GM19438 (cell line): ENCODE data around the gene CEMIP.

Experiments
- ATAC-seq: cut with Tn5 transposase; IDR thresholded peaks from one replicate; pipeline ENCODE4 v1.9.1; 2021; ENCODE audit warnings: low read depth; ENCODE audit not compliant: unreplicated experiment

Gene CEMIP

GRCh38 chr15:80778964-80779657 is at the start of gene CEMIP:
CEMIP (plus strand) TSS chr15:80779370; CDS start chr15:80873880, 94,510 bp downstream.
- ATAC-seq = no peak

DNA sequence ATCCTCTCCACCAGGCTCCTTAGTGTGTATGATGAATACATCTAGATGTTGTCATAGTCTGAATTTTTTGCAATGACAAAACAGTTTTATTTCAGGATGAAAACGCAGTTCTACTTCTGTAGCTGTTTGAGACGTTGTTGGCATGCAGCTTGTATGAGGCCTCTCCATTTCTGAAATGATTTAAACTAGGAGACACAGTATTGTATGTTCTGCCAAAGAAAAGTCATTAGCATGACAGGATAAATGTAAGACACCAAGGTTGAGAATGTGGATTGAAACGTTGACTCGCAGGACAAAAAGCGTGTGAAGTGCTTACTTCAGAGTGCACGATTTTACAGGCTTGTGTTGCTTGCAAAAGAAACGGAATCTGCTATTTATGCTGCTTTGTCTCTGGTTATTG is 48.8 kb upstream of the CEMIP start:
- no peak for ATAC-seq

- no peak for ATAC-seq
Measured at GRCh38 chr15:80730926-80731325, 48.2 kb upstream of the CEMIP start.

DNA sequence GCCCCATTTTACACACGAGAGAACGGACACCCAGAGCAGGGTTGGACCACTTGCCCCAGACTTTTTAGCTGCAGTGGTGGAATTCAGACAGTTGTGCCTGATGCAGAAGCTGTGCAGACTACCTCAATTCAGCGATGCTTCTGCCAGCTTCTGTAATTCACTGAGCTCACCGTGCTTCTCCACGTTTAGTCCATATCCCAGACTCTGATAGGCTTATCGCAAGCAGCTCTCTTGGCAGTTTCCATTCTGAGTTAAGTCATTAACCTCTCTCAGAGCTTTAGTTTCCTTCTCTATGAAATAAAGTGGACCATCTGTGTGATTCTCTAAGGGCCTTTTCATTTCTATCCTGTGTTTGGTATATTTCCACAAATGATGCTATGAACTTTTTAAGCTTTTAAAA is 47.0 kb upstream of the CEMIP start:
- ATAC-seq = no peak

DNA sequence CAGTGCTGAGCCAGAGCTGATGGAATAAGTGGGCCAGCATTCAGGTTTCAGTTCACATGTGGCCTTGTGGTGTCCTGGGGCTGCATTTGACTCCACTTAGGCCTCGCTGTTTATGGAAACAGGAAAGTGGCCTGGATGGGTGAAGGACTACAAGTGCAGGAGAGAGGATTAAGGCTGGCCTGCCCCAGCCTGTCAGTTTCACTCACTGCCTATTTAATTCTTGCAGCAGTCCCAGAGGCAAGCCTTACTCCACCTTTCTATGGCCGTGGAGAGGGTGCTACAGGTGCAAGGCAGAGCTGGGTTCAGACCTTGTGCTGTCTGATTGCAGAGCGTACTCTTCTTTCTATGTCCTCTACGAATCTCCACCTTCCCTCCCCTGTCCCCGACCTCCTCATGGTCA is 46.4 kb upstream of the CEMIP start:
- ATAC-seq = no peak

GRCh38 chr15:80733460-80733859 is 45.7 kb upstream of the CEMIP start:
- no peak for ATAC-seq

GRCh38 chr15:80735344-80735743 is 43.8 kb upstream of the CEMIP start:
- ATAC-seq = no peak

- no peak for ATAC-seq
Measured at GRCh38 chr15:80736560-80736959, 42.6 kb upstream of the CEMIP start.

DNA sequence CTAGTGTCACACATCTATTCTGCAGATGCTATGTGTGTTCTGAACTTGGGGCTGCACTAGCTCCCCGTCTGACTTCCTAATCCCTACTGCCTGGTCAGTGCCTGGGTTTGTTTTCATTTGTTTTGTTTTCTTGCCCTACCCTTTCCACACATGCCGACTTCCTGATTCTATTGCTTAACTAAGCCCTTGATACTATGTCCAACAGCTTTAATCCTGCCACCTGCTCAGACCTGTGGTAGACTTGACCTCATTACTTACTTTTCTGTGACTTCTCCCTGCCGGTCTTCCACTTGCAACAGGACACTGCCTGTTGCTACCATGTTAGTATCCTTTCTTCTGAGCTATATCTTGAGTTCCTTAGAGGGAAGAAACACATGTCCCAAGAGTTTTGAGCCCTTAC is 39.3 kb upstream of the CEMIP start:
- ATAC-seq = no peak

DNA sequence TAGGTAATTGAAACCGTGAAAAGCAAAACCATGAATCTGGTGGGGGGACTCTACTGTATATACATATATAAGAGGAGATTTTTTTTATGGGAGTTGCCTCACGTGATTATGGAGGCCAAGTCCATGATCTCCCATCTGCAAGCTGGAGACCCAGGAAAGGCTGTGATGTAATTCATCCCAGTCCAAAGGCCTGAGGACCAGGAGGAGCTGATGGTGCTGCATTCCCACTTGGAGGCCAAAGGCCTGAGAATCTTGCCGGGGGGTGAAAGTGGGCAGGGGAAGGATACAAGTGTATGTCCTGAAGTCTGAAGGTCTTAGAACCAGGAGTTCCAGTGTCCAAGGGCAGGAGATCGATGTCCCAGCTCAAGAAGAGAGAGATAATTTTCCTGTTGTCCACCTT is 37.1 kb upstream of the CEMIP start:
- no peak for ATAC-seq

GRCh38 chr15:80743189-80743833 is 35.9 kb upstream of the CEMIP start:
- no peak for ATAC-seq

- no peak for ATAC-seq
Measured at GRCh38 chr15:80744415-80744814, 34.8 kb upstream of the CEMIP start.

DNA sequence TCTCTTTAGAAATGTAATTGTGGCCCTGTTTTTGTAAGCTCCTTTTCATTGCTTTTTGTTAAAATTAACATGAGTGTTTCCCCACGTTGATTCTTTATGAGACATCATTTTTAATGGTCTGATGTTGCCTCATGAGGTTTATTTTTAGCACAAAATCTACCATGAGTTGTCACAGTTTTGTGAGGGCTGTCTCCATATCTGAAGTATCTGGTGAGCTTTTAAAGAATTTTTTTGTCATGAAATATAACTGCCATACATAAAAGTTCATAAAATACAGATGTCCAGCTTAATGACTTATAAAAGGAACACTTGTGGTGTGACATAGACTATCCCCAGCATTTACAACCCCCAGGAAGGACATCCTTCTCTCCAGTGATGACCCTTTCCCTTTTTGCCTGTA is 34.3 kb upstream of the CEMIP start:
- no peak for ATAC-seq

DNA sequence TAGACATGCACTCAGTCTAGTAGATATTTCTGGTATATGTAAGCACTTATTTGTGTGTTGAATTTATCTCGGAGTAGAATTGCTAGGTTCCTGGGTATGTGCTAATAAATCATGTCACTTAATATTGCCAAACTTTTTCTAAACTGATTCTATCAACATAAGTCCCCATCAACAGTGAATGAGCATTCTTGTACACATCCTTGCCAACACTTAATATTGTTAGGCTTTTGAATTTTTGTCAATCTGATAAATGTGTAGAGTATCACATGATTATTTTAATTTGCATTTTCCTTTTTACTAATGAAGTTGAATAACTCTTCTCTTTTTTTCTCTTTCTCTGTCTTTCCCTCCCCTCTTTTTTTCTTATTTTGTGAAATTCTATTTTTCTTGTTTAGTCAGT is 33.3 kb upstream of the CEMIP start:
- ATAC-seq = no peak

DNA sequence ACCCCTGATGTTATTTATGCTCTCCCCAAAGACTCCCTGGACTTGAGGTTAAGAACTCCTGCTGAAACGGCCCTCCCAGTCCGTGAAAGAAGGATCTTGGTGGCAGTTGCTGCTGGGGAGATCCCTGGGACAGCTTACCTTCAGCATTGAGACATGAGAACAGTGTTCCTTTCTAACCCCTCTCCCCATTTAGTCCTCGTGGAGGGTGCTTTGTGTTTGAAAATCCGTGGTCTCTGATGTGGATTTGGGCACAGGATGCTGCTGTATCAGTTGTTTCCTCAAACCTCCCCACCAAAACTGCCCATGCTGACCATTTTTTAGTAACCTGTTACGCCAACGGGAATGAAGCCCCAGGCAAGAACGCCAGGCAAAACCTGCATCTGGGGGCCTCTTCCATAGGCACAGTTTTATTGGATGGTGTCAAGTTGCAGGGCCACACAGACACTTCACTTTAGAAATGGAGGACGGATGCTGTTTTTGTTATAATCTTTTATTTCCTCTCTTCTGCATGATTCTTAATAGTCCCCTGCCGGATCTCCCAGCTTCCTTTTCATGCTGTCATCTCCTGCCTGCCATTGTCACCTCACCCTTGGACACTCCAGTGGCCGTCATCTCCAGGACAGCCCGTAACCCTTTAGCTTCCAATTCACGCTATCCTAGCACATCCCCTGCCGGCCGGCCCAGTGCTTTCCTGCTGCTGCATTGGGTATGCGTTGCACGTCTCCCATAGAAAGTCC is 31.7 kb upstream of the CEMIP start:
- ATAC-seq = no peak

GRCh38 chr15:80749589-80749988 is 29.6 kb upstream of the CEMIP start:
- ATAC-seq = no peak

DNA sequence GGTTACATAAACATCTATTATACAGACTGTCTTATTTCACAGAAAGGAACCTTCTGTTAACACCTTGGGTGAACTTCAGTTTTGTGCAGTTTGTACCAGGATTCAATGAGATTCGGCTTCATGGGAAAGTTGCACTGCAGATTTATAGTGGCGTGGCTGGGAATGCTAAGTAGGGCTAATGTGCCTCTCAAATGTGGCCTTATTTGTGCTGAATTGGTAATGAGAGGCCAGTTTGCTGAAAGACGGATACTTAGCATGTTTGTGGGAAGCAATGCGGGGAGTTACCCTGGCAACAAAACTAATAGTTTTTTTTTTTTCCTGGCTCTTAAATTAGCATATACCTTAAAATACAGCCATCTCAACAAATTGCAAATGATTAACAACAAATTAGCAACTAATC is 28.6 kb upstream of the CEMIP start:
- no peak for ATAC-seq

- no peak for ATAC-seq
Measured at GRCh38 chr15:80752204-80752603, 27.0 kb upstream of the CEMIP start.

- no peak for ATAC-seq
Measured at GRCh38 chr15:80753161-80753560, 26.0 kb upstream of the CEMIP start.

- no peak for ATAC-seq
Measured at GRCh38 chr15:80754014-80754413, 25.2 kb upstream of the CEMIP start.

DNA sequence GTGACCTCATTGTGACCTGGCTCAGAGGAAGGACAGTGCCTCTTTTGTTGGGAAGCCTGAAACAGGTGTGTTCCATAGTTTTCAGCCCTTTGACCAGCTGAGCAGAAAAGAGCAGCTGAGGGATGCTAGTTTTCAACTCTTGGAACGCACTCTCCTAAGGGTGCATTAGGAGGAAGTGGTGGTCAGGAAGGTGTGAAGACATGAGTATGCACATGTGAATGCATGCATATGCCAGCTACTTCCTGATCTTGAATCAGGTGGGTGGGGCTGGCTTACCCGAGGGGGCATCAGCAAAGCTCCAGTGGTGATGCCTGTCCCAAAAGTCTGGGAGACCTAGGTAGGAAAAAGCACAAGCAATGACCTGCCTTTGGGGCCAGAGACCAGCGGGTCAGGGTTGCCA is 23.3 kb upstream of the CEMIP start:
- no peak for ATAC-seq
